ENCODE measurements around the gene PSORS1C1.

Gene PSORS1C1

DNA sequence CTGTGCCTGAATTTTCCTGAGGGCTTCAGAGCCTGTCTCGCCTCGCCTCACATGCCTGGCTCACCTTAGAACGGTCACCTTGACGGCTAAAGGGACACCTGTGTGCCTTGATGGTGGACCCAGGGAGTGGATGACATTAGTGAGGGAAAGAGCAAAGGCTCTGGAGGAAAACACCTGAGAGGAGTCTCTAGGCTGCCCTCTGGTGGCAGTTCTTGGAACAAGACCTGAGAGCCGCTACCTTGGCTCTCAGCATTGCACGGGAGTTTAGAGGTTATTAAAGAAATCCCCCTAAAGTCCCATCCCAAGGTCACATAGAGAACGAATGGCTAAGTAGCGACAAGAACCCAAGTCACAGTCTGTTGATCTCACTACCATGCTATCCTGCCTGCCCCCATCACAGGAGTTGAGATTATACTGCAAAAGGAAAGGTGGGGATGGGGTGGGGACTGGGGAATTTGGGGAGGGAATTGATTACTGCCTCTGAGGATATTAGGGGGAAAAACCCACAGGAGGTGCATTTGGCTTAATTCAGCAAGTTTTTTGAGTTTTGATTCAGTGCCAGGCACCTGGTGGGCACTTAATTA lies 13.6 kb downstream of the PSORS1C1 start:
- peak; percentile 78 for DNase-seq

DNA sequence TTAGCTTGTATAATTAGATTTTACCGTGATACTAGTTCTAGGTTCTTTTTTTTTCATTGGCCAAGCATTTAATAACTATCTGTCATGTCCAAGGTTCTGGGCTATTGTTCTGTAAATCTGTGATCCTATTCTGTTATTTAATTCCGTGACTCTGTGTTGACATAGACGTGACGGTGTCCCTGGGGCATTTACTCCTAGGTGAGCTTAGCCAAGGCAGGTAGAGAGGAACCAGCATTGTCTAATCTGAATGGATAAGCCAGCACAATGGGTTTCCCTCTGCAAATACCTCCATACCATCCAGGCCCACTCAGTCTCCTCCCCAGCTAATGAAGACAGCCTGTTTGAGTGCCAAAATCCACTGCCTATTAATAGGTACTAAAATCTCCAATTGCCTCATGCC lies 14.5 kb downstream of the PSORS1C1 start:
- DNase-seq: no peak

DNA sequence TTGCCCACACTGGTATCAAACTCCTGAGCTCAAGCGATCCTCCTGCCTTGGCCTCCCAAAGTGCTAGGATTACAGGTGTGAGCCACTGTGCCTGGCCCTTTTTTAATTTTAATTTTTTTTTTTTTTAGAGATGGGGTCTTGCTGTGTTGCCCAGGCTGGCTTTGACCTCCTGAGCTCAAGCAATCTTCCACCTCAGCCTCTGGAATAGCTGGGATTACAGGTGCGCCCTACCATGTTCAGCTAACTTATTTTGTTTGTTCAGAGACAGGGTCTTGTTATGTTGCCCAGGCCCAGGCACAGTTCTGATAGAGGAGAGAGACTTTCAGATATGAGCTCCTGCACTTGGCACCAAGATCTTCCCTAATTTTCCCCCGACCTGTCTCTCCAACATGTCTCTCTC lies 16.2 kb downstream of the PSORS1C1 start:
- no peak for DNase-seq

DNA sequence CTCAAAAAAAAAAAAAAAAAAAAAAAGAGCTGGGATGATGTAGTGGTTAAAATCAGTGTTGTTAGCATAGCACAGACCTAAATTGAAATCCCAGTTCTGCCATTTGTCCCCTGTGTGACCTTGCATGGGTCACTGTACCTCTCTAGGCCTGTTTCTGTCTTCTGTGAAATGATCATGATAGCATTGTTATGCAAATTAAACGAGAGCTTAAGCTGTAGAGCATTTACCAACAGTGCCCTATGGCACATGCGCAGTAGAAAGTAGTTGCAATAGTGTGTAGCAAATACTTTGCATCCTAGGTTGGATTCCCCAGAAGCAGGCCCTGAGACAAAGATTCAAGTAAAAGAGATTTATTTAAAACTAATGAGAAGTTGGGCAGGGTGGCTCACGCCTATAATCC lies 17.0 kb downstream of the PSORS1C1 start:
- DNase-seq: no peak

DNA sequence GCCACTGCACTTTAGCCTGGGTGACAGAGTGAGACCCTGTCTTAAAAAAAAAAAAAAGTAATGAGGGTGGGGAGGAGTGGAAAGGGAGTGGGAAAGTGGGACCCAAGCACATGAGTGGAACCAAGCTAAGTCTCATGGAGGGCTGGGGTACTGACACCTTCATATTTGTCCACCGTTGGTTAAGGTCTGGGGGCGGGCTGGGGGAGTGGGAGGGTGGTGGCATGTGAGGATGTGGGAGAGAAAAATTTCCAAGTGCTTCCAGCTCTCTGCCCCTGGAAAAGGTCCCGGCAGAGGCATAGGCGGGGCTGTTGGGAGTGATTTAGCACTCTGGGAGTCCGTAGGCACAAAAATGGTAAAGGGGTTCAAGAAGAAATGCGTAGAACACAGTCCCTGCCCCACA lies 18.2 kb downstream of the PSORS1C1 start:
- no peak for DNase-seq

DNA sequence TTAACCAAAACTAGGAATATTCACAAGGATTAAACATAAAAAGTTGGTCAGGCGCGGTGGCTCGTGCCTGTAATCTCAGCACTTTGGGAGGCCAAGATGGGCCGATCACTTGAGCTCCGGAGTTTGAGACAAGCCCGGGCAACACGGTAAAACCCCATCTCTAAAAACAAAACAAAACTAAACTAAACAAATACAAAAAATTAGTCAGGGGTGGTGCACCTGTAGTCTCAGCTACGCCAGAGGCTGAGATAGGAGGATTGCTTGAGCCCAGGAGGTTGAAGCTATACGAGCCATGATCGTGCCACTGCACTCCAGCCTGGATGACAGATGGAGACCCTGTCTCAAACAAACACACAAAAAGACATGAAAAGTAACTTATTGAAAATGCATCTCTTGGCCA lies 21.1 kb downstream of the PSORS1C1 start:
- DNase-seq: no peak

DNA sequence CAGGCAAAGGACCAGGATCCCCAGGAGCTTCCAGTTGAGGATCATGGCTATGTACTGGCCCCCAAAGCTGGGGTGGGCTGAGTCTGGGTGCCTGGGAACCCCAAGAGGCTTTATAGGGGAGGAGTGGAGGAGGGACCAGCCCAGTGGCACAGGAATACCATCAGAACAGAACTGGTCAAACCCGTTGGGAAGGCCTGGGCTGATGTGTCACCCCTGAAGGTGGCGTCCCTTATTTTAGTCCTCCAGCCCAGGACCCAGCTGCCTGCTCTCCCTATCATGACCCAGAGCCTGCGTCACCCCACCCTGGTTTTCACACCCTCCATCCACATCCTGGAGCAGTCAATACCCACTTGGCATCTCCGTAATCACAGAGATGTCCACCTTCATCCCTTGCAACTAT lies 24.4 kb downstream of the PSORS1C1 start, which contains the start of gene PSORS1C2:
Gene PSORS1C2 (minus strand): TSS at position 85 of the 400 bp plus-strand sequence. CDS start 40 bp downstream, at position 45.
- DNase-seq: no peak

DNA sequence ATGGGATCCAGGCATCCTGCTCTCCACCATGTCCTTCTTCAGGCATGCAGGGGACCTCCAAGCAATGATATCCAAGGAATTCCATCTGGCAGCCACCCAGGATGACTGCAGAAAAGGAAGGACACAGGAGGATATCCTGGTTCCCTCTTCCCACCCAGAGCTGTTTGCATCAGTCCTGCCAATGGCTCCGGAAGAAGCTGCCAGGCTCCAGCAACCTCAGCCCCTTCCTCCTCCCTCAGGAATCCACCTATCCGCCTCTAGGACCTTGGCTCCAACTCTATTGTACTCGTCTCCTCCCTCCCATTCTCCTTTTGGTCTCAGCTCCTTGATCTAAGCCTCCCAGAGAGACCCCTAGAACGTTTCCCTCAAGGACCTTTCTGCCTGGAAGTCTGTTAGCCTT lies 25.0 kb downstream of the PSORS1C1 start:
- no peak for DNase-seq

DNA sequence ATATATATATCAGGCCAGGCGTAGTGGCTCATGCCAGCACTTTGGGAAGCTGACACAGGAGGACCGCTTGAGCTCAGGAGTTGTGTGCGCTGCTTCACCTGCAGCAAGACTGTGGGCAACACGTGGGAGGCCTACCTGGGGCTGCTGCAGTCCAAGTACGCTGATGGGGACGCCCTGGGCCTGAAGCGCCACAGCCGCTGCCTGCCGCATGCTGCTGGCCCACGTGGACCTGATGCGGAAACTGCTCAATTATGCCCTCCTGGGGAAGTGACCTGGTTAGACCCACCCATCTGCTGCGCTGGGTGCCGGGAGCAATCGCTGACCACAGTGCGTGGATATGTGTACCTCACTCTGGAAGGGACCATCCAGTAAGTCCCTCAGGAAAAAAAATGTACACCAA lies 26.0 kb downstream of the PSORS1C1 start:
- DNase-seq: no peak

DNA sequence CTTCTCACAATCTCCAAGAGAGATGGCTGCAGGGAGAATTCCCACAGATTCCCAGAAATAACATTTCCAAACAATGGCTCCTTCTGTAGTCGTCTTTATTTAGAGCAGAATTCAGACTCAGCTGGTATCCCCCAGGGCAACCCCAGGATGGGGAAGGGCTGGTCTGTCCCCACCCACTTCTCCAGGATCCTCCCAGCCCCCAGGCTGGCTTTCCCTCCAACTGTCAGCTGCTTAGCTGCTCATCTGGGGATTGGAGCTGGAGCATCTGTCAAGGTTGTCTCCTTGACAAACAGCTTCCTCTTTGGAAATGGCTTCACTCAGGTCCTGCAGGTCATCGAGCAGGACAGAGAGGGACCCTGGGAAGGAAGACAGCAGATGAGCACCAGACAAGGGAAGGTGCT lies 27.8 kb downstream of the PSORS1C1 start:
- DNase-seq: no peak

DNA sequence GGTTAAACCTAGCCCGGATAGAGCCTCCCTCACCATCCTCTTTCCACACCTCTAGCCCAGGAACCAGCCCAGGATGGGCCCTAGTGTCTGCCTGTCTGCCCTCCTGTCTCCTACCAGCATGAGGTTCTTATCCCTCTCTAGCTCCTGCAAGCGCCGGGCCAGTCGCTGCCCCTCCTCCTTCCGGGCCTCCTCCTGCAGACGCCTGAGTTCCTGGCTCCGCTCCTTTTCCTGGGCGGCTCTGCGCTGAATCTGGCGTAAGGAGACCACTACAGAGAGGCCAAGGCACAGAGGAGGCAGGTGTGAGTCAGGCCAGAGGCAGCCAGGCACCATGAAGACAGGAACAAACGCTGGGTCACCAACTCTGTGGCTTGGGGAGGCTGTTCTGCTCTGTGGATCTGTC lies 28.5 kb downstream of the PSORS1C1 start:
- no peak for DNase-seq

DNA sequence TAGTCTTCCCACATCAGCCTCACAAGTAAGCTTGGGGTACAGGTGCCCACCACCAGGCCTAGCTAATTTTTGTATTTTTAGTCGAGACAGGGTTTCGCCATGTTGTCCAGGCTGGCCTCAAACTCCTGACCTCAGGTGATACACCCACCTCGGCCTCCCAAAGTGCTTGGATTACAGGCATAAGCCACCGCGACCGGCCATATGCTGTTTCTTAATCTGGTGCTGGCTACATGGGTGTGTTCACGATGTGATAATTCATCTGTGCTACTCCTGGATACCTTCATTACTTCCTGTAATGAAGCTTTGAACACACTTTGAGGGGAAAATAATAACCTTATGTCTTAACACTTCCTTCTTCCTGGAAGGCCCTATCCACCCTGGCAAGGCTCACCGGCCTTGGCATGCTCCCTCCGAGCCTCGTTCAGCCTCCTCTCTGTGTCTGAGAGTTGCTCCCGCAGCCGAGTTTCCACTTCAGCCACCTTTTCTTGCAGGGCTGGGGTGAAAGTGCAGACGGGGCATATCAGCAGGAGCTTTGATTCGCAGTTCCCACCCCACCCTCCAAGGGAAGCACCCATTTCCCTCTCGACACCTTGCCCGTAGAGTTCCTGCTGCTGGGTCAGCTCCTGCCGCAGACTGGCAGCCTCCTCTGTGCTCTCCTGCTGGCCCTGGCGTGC lies 29.8 kb downstream of the PSORS1C1 start:
- DNase-seq: no peak

DNA sequence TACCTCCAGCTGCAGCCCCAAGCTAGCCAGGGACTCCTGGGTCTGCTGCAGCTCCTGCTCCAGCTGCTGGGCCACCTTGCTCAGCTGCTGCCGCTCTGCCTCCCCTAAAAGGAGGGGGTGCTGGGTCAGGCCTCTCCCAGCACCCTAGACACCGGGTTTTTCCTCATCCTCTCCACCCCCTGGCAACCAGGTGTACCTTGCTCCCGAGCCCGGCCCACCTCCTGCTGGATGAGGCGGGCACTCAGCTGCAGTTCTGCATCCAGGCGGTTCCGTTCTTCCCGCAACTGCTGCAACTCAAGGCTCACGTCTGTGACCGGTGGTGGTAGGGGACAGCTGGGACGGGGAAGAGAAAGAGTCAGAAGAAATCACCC lies 30.4 kb downstream of the PSORS1C1 start:
- DNase-seq: no peak

DNA sequence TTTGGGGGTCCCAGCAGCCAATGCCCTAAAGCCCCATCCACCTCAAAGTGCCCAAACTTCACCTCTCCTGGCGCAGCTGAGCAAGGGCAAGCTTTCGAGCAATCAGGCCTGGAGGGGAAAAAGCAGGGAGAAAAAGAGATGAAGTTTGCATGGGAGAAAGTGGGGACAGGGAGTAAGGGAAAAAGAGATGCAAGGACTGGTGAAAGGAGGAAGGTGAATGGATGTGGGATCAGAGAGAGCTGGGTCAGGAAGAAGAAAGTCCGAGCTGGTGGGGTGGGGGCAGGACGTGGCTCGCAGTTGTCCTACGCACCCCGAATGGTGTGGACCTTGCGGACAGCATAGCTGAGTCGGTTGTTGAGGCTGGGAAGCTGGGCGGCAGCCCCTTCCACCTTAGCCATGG lies 30.8 kb downstream of the PSORS1C1 start:
- DNase-seq: no peak

DNA sequence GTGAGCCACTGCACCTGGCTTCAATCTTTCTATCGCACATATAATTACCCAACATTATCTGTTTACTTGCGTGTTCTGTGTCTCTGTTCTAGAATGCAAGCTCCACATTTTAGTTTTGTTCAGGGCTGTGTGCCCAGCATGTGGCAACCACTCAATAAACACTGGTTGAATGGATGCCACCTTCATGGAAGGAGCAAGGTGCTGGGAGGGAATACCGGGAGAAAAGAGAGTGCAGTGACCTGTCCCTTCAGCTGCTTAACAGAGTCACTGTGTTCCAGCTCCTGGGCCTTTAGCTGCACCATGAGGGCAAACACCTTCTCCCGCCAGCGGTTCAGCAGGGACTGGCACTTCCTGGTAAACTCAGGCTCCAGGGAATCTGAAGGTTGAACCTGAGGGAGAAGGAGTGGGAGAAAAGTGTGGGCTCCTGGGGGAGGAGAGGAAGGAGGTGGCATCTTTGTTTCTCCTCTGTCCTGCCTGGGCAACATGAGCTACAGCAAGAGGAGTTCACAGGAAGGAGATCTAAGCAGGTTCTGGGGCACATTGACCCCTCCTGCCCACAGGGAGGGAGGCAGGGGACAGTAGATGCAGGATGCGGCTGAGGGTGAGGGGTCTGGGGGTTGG lies 35.3 kb downstream of the PSORS1C1 start:
- DNase-seq: no peak

DNA sequence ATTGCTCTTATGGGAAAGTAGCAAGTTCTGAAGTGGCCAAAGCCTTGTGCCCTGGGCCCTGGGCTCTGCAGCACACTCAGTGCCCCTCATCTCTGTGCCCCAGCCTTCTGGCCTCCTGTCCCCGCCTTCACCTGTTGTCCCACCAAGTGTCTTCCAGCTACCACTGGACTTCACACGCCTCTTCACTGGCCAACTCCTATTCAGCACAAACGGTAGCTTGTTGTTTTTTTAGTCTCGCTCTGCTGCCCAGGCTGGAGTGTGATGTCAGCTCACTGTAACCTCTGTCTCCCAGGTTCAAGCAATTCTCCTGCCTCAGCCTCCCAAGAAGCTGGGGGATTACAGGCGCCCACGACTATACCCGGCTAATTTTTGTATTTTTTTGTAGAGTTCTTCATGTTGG lies 38.2 kb downstream of the PSORS1C1 start:
- no peak for DNase-seq

DNA sequence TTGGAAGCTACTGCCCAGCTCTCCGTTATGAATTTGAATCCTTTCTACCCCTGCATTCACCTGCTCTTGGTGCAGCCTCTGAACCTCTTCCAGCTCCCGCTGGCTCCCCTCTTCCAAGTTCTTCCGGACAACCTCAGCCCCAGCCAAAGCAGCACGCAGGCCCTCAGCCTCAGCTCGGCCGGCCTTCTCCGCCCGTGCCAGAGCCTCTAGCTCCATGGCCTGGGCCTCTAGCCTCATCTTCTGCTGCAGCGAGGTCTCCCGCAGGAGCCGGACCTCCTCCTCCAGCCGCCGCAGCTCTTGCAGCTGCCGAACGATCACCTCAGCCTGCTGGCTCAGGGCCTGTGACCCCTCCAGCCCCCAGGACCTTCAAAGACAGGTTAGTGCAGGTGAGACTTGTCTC lies 39.8 kb downstream of the PSORS1C1 start:
- no peak for DNase-seq

DNA sequence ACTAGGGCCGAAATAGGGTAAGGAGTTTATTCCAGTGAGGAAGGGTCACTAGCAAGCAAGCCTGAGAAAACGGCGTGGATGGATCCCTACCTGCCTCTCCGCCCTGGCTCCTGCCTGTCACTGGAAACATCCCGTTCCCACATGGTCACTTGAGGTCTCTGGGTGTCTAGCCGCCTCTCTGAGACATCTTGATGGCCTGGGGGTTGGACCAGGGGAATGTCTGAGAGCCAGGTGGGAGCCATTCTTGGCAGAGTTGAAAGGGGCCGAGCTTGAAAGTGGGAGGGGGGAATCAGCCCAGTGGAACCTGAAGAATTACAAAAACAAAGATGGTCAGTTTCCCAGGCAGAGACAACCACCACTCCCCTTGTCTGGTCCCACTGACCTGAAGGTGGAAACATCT lies 42.0 kb downstream of the PSORS1C1 start:
- DNase-seq: no peak

DNA sequence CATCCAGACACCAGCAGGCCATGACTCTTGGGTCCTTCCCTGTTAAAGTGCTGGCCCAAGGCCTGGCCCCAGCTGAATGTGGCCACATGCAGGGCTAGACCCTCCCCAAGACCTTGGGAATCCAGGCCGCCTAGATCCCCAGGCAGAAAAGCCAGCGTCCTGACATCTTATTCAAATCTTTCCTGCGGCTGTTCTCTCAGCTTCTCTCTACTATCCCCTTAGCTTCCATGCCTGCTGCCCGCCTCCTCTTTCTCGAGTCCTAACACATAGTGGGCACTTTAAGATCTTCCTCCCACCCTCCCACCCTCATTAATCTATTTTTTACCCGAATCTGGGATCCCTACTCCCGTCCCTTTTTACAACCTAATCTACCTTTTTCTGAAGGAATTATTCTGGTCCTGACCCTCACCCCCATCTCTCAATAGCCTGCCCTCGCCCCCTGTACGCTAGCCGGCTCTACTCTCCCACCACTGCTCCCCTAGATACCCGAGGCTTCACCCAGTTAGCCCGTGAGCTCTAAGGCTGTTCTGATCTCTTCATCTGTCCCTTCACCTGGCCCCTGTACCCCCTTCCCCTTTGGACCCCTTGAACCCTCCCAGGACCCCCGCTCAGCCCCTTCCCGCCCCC lies 43.0 kb downstream of the PSORS1C1 start, which contains the start of gene CCHCR1:
Gene CCHCR1 (minus strand): TSS at position 290 of the 627 bp plus-strand sequence. CDS start 202 bp downstream, at position 88.
- no peak for DNase-seq

DNA sequence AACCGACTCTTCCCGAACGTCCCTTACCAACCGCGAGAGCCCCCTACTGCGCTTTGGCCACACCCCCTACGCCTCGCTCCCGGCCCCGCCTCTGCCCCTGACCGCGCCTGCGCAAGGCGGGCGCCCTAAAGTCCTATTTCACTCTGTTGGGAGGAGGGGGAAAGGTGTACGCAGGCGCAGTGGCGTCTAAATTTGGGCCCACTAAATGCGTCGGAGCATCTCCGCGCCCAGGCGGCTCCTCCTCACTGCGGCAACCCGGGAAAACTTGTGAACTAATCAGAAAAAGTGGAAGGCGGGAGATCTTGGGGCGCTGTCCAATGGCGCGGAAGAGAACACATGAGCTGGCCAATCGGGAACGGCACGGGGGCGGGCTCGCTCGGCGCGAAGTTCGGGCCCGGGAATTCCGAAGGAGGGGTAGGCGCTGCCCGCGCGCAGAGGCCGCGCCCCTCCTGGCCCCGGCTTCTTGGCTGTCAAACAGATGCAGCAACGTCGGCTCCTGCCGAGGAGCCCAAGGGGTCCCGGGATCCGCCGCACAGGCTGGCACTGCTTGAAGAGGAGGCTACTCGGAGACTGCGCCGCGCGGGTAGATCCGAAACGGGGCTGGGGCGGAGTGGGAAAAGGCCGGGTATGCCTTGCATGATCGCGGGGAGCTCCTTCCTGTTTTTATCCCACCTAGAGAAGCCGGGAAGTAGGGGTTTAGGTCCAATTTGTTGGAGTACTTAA lies 43.7 kb downstream of the PSORS1C1 start, which contains the start of gene TCF19:
Gene TCF19 (plus strand): TSS at position 450 of the 723 bp plus-strand sequence. CDS start 881 bp downstream, outside the sequence.
- DNase-seq: peak; percentile 99

DNA sequence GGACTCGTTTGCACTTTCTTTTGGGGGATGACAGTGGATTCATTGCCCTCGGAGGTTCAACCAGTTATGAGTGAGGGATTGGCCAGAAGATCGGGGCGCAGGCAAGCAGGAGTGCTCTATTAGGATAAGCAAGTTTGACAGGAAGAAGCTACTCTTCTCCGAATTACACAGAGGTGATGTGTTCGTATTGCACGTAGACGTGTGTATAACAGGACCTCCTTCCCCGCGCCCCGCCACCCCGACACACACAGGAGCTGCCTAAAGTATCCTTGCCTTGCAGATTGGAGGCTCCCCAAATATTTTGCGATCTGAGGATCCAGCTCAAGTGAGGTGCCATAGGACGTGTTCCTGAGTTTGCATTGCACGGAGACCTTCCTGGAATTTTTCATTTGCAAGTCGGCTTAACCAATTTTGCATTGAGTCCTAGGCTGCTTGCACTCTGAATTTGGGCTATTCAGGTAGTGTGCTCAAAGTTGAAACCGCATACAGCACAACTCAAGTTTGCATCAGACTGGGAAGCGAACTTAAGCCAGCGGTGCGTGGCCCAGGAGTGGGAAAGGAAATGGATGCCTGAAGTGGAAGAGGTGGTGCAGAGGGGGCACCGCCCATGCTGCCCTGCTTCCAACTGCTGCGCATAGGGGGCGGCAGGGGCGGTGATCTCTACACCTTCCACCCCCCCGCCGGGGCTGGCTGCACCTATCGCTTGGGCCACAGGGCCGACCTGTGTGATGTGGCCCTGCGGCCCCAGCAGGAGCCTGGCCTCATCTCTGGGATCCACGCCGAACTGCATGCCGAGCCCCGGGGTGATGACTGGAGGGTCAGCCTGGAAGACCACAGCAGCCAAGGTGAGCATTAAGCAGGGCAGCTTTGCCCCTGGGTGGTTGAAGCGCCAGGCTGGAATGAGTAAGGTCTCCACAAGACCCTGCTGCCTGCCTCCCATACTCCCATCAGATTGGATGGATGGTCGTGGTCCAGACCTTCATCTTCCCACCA lies 44.6 kb downstream of the PSORS1C1 start:
- peak; percentile 29 for DNase-seq
